ENCODE data around the gene HS3ST1.

DNA sequence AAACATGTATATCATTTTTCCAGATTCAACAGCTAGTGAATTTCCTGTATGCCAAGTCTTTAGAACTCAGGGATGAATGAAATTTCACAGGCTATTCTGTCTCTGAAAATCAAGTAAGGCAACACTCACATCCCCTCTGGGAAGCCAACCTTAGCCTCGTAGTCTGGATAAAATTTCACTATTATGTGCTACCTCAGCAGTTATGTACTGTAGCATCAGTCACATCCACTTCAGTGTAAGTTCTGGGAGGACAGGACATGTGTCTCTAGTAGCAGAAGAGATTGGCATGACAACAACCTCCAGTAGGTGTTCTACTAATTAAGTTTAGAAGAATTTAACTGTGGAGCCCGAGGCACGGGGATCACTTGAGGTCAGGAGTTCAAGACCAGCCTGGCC is 42.4 kb upstream of the HS3ST1 start:
- TF ChIP-seq CTCF (conservative IDR thresholded peaks at IDR 0.05; ENCODE audit: low read depth, low read length) (no peak), EZH2 (IDR thresholded peaks at IDR 0.05; ENCODE audit: borderline replicate concordance, low read depth, low read length, poor library complexity, severe bottlenecking) (no peak)

All from A673 (cell line).